NCI-H446 treated with DMSO at 0.1 percent for 48 hours (cell line): ENCODE measurements around the gene SLC13A2.

Source experiments
- DNase-seq: peaks from one replicate; lab custom pipeline; 2025; lab: John Stamatoyannopoulos, UW

SLC13A2 gene

DNA sequence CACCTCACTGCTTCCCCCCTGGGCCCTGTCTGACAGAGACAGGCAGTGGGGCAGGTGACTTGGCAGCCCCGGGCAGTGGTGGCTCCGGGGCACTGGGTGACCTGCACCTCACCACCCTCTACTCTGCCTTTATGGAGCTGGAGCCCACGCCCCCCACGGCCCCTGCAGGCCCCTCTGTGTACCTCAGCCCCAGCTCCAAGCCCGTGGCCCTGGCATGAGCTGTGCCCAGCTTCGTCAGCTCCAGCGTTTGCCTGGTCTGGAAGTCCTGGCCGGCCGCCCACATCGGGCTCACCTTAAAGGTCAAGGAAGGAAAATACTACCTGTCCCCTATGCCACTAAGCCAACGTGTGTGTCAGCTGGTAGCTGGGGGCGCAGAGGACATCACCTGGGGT, 63.8 kb downstream of the SLC13A2 start:
- DNase-seq: no peak

DNA sequence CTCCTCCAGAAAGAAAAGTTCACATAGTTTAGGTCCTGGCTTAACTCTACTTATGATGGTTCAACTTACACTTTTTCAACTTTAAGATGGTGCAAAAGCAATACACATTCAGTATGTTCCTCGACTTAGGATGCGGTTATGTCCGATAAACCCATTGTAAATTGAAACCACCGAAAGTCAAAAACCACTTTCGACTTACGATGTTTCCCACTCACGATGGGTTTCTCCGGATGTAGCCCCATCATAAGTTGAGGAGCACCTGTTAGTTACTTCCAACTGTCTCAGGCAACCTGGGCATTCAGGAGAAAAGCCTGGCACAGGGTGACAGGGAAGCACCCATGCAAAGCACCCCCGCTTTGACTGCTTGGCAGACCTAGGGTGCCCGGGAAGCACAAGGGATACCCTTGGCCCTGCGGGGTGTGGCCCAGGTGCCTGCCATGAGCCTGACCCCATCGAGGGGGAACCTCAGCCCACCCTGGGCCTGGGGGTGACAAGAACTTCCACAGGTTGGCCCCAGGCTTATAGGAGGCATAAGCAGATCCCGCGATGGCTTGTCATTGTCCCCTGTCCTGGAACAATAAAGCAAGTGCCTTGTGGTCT, 65.0 kb downstream of the SLC13A2 start:
- no peak for DNase-seq

GRCh38 chr17:28540231-28540630, 66.8 kb downstream of the SLC13A2 start:
- DNase-seq: no peak

DNA sequence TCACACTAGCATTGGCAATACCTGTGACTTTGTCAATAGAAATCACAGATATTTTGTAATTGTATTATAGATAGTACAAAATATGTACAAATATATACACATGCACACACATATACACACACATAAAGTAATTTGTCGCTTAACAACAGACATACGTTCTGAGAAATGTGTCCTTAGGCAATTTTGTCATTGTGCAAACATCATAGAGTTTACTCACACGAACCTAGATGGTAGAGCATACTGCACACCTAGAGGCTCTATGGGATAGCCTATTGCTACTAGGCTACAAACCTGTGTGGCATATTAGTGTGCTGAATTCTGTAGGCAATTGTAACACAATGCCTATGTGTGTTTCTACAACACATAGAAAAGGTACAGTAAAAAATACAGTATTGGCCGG, 68.0 kb downstream of the SLC13A2 start:
- no peak for DNase-seq

GRCh38 chr17:28544402-28545140, 71.1 kb downstream of the SLC13A2 start:
- no peak for DNase-seq

- no peak for DNase-seq
Observed at GRCh38 chr17:28545141-28545503, 71.7 kb downstream of the SLC13A2 start.

DNA sequence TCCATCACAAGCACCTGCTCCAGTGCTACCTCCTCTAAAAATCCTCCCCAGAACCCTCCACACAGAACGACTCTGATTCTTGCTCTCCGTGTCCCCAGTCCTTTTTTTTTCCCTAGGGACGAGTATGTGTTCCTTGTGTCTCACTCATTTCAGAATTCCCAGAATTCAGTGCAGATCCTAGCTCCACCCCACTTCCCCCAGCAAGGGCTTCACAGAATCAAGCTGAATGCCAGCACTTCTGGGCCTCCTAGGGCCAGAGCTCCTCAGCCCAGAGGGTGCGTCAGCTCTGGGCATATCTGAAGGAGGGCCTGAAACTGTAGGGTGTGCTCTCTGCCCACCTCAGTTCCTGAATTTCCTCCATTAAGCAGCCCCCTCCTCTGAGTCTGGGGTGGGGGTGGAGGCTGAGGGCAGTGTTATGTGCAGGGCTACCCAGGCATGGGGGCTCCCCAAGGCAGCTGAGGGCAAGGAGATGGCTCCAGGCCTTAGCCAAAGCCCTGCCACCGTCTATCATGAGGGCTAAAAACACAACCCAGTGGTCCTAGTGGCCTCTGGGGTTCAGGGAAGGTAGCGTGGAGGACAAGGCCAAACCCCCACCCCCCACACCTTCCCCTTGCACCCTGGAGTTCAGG, 72.5 kb downstream of the SLC13A2 start:
- DNase-seq: no peak

GRCh38 chr17:28547096-28547622, 73.7 kb downstream of the SLC13A2 start:
- DNase-seq: no peak
